ENCODE measurements around the gene PTBP3.

DNA sequence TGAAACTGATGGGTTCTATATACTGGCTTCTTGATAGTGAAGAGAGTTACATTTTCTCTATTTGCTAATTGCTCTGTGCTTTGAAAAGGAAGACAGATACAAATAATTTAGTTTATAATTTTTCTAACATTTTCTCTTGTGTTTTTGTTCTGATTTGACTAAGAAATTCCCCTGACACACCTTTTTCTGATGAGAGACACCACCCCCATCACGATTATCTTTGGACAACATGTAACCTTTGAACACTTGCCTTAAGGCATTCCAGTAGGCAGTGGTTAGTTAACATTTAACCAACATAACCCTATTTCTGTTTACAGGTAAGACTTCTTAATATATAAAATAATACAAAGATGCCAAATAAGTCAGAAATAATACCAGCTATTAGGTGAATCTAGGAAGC, 4.1 kb upstream of the PTBP3 start:
- TF ChIP-seq, protein P1, sequence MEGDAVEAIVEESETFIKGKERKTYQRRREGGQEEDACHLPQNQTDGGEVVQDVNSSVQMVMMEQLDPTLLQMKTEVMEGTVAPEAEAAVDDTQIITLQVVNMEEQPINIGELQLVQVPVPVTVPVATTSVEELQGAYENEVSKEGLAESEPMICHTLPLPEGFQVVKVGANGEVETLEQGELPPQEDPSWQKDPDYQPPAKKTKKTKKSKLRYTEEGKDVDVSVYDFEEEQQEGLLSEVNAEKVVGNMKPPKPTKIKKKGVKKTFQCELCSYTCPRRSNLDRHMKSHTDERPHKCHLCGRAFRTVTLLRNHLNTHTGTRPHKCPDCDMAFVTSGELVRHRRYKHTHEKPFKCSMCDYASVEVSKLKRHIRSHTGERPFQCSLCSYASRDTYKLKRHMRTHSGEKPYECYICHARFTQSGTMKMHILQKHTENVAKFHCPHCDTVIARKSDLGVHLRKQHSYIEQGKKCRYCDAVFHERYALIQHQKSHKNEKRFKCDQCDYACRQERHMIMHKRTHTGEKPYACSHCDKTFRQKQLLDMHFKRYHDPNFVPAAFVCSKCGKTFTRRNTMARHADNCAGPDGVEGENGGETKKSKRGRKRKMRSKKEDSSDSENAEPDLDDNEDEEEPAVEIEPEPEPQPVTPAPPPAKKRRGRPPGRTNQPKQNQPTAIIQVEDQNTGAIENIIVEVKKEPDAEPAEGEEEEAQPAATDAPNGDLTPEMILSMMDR (IDR thresholded peaks at IDR 0.05): no peak
- TF ChIP-seq, protein P2, sequence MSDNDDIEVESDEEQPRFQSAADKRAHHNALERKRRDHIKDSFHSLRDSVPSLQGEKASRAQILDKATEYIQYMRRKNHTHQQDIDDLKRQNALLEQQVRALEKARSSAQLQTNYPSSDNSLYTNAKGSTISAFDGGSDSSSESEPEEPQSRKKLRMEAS (CRISPR knock-in tag; IDR thresholded peaks at IDR 0.05): no peak
- TF ChIP-seq TP53 (CRISPR knock-in tag; IDR thresholded peaks at IDR 0.05) (no peak), ATF1 (CRISPR knock-in tag; IDR thresholded peaks at IDR 0.05) (no peak), ATF3 (CRISPR knock-in tag; conservative IDR thresholded peaks at IDR 0.05) (no peak), NFYB (CRISPR knock-in tag; conservative IDR thresholded peaks at IDR 0.05; ENCODE audit: low read depth) (no peak), USF2 (CRISPR knock-in tag; IDR thresholded peaks at IDR 0.05) (no peak), CBFB (CRISPR knock-in tag; IDR thresholded peaks at IDR 0.05; ENCODE audit: low read depth) (no peak), E2F5 (CRISPR knock-in tag; IDR thresholded peaks at IDR 0.05) (no peak), HMGXB4 (CRISPR knock-in tag; IDR thresholded peaks at IDR 0.05) (no peak), ZNF232 (CRISPR knock-in tag; IDR thresholded peaks at IDR 0.05) (no peak)
- TF ChIP-seq, protein P3, sequence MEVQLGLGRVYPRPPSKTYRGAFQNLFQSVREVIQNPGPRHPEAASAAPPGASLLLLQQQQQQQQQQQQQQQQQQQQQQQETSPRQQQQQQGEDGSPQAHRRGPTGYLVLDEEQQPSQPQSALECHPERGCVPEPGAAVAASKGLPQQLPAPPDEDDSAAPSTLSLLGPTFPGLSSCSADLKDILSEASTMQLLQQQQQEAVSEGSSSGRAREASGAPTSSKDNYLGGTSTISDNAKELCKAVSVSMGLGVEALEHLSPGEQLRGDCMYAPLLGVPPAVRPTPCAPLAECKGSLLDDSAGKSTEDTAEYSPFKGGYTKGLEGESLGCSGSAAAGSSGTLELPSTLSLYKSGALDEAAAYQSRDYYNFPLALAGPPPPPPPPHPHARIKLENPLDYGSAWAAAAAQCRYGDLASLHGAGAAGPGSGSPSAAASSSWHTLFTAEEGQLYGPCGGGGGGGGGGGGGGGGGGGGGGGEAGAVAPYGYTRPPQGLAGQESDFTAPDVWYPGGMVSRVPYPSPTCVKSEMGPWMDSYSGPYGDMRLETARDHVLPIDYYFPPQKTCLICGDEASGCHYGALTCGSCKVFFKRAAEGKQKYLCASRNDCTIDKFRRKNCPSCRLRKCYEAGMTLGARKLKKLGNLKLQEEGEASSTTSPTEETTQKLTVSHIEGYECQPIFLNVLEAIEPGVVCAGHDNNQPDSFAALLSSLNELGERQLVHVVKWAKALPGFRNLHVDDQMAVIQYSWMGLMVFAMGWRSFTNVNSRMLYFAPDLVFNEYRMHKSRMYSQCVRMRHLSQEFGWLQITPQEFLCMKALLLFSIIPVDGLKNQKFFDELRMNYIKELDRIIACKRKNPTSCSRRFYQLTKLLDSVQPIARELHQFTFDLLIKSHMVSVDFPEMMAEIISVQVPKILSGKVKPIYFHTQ (CRISPR knock-in tag; IDR thresholded peaks at IDR 0.05): no peak
